ENCODE results near the gene TNFRSF13B.

The TNFRSF13B gene

GRCh38 chr17:16910341-16910740 is 61.6 kb downstream of the TNFRSF13B start:
- Histone ChIP-seq H3K79me2 (ENCODE audit: insufficient read depth, low read length) (no peaks in the 10 kb centered on the region), H3K4me1 (ENCODE audit: insufficient read depth, low read length, severe bottlenecking) (no peaks in the 10 kb centered on the region), H3K27ac (ENCODE audit: low read depth, low read length, poor library complexity, severe bottlenecking) (no peak overlapping the region), H3K36me3 (ENCODE audit: insufficient read depth, low read length) (no peaks in the 10 kb centered on the region), H3F3A (ENCODE audit: insufficient read depth, low read length) (no peaks in the 10 kb centered on the region), H3K4me2 (ENCODE audit: low read length) (no peak overlapping the region), H3K9me2 (ENCODE audit: low read depth, low read length) (no peaks in the 10 kb centered on the region), H3K9ac (ENCODE audit: low read length) (no peak overlapping the region), H2AFZ (ENCODE audit: low read length) (no peak overlapping the region), H3K9me3 (ENCODE audit: low read length) (no peaks in the 10 kb centered on the region), H4K20me1 (ENCODE audit: insufficient read depth, low read length) (no peaks in the 10 kb centered on the region), H3K4me3 (ENCODE audit: low read depth, low read length, poor library complexity, severe bottlenecking) (no peak overlapping the region), H3K27me3 (ENCODE audit: insufficient read depth, low read length) (no peaks in the 10 kb centered on the region)
- TF ChIP-seq CTCF (IDR thresholded peaks at IDR 0.05; ENCODE audit: low read length): no peak
- TF ChIP-seq EZH2 (IDR thresholded peaks at IDR 0.05; ENCODE audit: borderline replicate concordance, low read length): no peak

GRCh38 chr17:16909472-16910246 is 62.3 kb downstream of the TNFRSF13B start:
- Histone ChIP-seq H2AFZ (ENCODE audit: low read length) (no peak overlapping the region), H3K79me2 (ENCODE audit: insufficient read depth, low read length) (no peaks in the 10 kb centered on the region), H3K27me3 (ENCODE audit: insufficient read depth, low read length) (no peaks in the 10 kb centered on the region), H3K4me2 (ENCODE audit: low read length) (no peak overlapping the region), H3K9me3 (ENCODE audit: low read length) (no peaks in the 10 kb centered on the region), H3K9me2 (ENCODE audit: low read depth, low read length) (no peaks in the 10 kb centered on the region), H4K20me1 (ENCODE audit: insufficient read depth, low read length) (no peaks in the 10 kb centered on the region), H3K4me1 (ENCODE audit: insufficient read depth, low read length, severe bottlenecking) (no peaks in the 10 kb centered on the region), H3K4me3 (ENCODE audit: low read depth, low read length, poor library complexity, severe bottlenecking) (no peak overlapping the region), H3K27ac (ENCODE audit: low read depth, low read length, poor library complexity, severe bottlenecking) (no peak overlapping the region), H3F3A (ENCODE audit: insufficient read depth, low read length) (no peaks in the 10 kb centered on the region), H3K36me3 (ENCODE audit: insufficient read depth, low read length) (no peaks in the 10 kb centered on the region), H3K9ac (ENCODE audit: low read length) (no peak overlapping the region)
- no peak for TF ChIP-seq EZH2 (IDR thresholded peaks at IDR 0.05; ENCODE audit: borderline replicate concordance, low read length)
- no peak for TF ChIP-seq CTCF (IDR thresholded peaks at IDR 0.05; ENCODE audit: low read length)

- H3K9ac ChIP-seq (ENCODE audit: low read length): no peak overlapping the region
- H3K9me3 ChIP-seq (ENCODE audit: low read length): no peaks in the 10 kb centered on the region
- no peaks in the 10 kb centered on the region for H3K4me1 ChIP-seq (ENCODE audit: insufficient read depth, low read length, severe bottlenecking)
- H3F3A ChIP-seq (ENCODE audit: insufficient read depth, low read length): no peaks in the 10 kb centered on the region
- 0 out of 2 replicates have a peak, but pooled peaks cover 3% of the 10 kb centered on the region for H3K27me3 ChIP-seq (ENCODE audit: insufficient read depth, low read length)
- H3K4me3 ChIP-seq (ENCODE audit: low read depth, low read length, poor library complexity, severe bottlenecking): no peak overlapping the region
- H2AFZ ChIP-seq (ENCODE audit: low read length): no peak overlapping the region
- H3K79me2 ChIP-seq (ENCODE audit: insufficient read depth, low read length): no peaks in the 10 kb centered on the region
- no peak overlapping the region for H3K27ac ChIP-seq (ENCODE audit: low read depth, low read length, poor library complexity, severe bottlenecking)
- H3K36me3 ChIP-seq (ENCODE audit: insufficient read depth, low read length): no peaks in the 10 kb centered on the region
- H3K9me2 ChIP-seq (ENCODE audit: low read depth, low read length): no peaks in the 10 kb centered on the region
- H3K4me2 ChIP-seq (ENCODE audit: low read length): no peak overlapping the region
- TF ChIP-seq EZH2 (IDR thresholded peaks at IDR 0.05; ENCODE audit: borderline replicate concordance, low read length) (no peak), CTCF (IDR thresholded peaks at IDR 0.05; ENCODE audit: low read length) (no peak)
- H4K20me1 ChIP-seq (ENCODE audit: insufficient read depth, low read length): no peaks in the 10 kb centered on the region
These were observed 63.6 kb downstream of the TNFRSF13B start for GRCh38 chr17:16908273-16908672.
